ENCODE results near the gene LRRC75B.

LRRC75B gene

DNA sequence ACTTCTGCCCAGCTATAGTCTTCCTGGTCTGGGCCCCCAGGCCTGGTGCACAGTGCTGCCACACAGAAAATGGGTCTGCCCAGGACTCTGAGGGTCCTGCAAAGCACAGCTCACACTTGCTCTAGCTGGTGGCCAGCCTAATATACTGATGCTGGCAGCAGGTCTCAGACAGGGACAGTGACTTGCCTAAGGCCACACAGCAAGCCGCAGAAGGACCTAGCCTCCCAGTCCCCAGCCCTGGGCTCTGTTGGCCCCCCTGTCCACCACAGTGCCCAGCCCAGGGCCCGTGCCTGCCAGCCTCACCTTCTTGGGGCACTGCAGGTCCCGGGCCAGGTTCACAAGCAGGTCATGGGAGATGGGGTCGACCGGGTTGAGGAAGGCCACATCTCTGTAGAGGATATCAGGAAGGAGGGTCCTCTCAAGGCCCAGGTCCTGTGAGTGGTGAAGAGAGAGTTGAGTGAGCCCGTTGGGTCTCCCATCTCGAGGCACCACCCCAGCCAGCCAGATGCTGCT is 3.3 kb downstream of the LRRC75B start:
- no peak for DNase-seq (ENCODE audit: low read depth)
- TF ChIP-seq CTCF (IDR thresholded peaks at IDR 0.05; ENCODE audit: insufficient read depth, low read depth, low read length, missing control alignments) = no peak
- no peak overlapping the region for H3K4me3 ChIP-seq (ENCODE audit: low read length)

DNA sequence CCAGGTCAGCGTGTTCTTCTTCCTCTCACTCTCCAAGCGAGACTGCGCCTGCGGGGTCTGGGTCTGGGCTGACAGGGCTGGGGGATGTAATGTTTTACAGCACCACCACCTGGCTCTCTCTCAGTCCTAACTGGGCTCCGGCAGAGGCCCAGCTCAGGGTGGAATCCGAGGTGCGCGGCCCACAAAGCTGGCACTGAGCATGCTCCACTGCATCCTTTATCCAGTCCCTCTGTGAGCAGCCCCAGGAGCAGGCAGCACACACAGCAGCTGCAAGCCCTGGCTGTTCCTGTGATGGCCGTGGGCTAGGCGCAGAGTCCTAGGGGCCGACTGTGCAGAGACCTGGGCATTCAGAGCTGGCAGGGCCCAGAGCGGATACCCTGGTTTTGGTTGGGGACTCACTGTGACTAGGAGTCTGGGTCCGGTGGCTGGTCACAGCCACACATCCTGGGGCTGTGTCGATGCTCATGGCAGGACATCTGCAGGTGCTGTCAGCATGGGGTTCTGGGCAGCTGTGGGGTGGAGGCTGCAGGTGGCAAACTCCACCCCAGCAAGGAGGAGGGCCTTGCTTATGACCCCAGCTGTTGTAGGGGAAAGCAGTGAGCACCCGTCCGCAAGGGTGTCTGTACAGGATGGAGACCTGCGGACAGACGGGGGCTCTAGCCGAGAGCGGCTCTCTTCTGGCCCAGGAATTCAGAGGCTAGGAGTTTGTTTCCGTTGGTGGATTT is 4.0 kb downstream of the LRRC75B start:
- no peak overlapping the region for H3K4me3 ChIP-seq (ENCODE audit: low read length)
- DNase-seq (ENCODE audit: low read depth) = no peak
- no peak for TF ChIP-seq CTCF (IDR thresholded peaks at IDR 0.05; ENCODE audit: insufficient read depth, low read depth, low read length, missing control alignments)

GRCh38 chr22:24588381-24588756 is 4.5 kb downstream of the LRRC75B start:
- no peak for TF ChIP-seq CTCF (IDR thresholded peaks at IDR 0.05; ENCODE audit: insufficient read depth, low read depth, low read length, missing control alignments)
- H3K4me3 ChIP-seq (ENCODE audit: low read length) = no peak overlapping the region
- DNase-seq (ENCODE audit: low read depth) = no peak

GRCh38 chr22:24587948-24588347 is 4.9 kb downstream of the LRRC75B start:
- no peak for TF ChIP-seq CTCF (IDR thresholded peaks at IDR 0.05; ENCODE audit: insufficient read depth, low read depth, low read length, missing control alignments)
- no peak overlapping the region for H3K4me3 ChIP-seq (ENCODE audit: low read length)
- no peak for DNase-seq (ENCODE audit: low read depth)

DNA sequence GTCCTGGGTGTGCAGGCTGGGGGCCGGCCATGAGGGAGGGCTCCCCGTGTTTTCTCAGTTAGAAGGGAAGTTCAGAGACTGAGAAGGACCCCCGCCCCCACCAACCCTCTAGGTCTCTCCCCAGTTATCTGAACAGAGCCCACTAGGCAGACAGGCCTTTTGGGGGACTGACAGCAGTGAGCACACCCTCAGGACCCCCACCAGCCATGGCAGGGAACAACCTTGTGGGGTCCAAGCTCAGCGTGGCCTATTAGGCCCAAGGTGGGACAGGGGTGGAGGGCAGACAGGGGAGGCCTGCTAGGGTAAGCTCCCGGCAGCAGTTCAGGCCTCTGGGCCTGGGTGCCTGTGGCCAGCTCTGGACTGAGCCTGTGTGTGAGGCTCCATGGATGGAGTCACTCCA is 5.6 kb downstream of the LRRC75B start:
- no peak for TF ChIP-seq CTCF (IDR thresholded peaks at IDR 0.05; ENCODE audit: insufficient read depth, low read depth, low read length, missing control alignments)
- no peak for DNase-seq (ENCODE audit: low read depth)
- no peak overlapping the region for H3K4me3 ChIP-seq (ENCODE audit: low read length)

DNA sequence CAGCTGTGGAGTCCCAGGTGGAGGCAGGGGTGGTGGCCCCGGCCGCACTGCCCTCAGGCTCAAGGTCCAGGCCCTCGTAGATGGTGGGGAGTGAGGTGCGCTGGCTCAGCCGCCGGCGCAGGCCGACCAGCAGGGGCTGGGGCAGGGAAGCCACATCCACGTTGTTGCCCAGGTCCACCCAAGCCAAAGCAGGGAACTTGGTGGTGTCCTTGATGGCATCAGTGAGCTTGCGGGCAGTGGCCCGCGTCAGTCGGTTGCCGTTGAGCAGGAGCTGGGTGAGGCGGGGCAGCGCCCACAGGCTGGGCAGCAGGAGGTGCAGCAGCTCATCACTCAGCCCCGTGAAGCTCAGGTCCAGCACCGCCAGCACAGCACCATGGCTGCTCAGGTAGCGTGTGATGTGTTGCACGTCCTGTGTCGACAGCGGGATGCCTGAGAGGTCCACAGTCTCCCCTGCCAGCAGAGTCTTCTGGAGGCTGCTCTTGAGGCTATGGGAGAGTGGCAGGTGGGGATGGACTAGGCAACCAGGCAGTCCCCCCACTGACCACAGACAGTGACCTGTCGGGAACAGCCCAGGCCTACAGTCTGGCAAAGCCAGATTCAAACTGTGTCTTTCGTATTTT is 6.8 kb downstream of the LRRC75B start:
- DNase-seq (ENCODE audit: low read depth) = no peak
- TF ChIP-seq CTCF (IDR thresholded peaks at IDR 0.05; ENCODE audit: insufficient read depth, low read depth, low read length, missing control alignments) = no peak
- no peak overlapping the region for H3K4me3 ChIP-seq (ENCODE audit: low read length)
